GM18517 (cell line): ENCODE measurements around the gene DNAJB6.

ENCODE experiments used
- ATAC-seq: cut with Tn5 transposase; IDR thresholded peaks from one replicate; pipeline ENCODE4 v1.9.1; 2021; ENCODE audit warnings: mild to moderate bottlenecking, moderate library complexity; ENCODE audit not compliant: unreplicated experiment

DNAJB6 gene

GRCh38 chr7:157362729-157363128 is 25.9 kb downstream of the DNAJB6 start:
- no peak for ATAC-seq

GRCh38 chr7:157366722-157367121 is 29.9 kb downstream of the DNAJB6 start:
- ATAC-seq, result no peak

DNA sequence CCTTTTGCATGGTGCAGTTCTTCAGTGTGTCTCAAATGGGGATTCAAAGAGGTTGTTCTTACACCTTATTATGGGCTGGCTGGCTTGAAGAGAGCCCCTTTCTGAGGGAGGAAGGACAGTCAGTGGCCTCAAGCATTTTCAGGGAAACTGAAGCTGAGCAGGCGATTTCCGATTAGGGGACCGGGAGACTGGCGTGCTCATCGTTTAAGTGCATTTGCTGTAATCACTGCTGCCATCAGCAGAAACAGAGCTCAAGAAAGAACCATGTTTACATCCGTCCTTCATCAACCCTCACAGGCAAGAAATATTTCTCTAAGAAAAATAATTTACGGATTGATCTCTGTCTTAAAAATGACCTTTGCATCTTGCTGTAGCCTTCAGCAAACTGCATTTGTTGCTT is 32.2 kb downstream of the DNAJB6 start:
- no peak for ATAC-seq

- no peak for ATAC-seq
These were observed 33.9 kb downstream of the DNAJB6 start for GRCh38 chr7:157370742-157371141.

DNA sequence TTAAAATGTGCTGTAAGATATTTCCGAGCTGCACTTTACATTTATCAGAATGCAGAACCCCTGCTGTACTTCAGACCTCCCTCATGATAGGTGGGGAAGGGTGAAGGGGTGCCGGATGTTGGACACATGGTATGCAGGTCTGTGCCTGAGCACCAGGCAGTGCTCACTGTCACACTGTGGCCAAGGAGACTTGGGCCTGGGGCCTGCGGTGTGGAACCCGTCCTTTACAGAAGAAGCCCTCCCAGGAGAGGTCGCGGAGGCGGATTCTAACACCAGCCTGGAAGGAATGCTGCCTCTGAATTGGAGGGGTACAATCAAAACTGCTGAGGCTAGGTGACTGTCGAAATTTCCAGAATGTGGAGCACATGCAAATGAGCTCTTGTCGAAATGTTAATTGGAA is 34.5 kb downstream of the DNAJB6 start:
- ATAC-seq, result no peak

GRCh38 chr7:157372300-157373232 is 35.8 kb downstream of the DNAJB6 start:
- no peak for ATAC-seq

DNA sequence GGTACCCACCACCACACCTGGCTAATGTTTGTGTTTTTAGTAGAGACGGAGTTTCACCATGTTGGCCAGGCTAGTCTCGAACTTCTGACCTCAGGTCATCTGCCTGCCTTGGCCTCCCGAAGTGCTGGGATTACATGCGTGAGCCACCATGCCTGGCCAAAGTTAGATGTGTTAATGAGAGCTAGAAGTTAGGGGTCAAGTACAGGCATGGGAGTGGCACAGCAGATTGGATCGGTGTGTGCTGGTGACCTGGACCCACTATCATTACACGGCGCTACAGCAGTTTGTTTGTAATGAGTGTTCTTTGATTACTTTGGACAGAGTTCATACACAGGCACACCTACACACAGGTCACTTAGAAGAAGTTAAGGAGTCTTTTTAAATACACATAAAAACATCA is 36.7 kb downstream of the DNAJB6 start:
- no peak for ATAC-seq

- ATAC-seq, result no peak
These were observed 38.6 kb downstream of the DNAJB6 start for GRCh38 chr7:157375410-157375809.

DNA sequence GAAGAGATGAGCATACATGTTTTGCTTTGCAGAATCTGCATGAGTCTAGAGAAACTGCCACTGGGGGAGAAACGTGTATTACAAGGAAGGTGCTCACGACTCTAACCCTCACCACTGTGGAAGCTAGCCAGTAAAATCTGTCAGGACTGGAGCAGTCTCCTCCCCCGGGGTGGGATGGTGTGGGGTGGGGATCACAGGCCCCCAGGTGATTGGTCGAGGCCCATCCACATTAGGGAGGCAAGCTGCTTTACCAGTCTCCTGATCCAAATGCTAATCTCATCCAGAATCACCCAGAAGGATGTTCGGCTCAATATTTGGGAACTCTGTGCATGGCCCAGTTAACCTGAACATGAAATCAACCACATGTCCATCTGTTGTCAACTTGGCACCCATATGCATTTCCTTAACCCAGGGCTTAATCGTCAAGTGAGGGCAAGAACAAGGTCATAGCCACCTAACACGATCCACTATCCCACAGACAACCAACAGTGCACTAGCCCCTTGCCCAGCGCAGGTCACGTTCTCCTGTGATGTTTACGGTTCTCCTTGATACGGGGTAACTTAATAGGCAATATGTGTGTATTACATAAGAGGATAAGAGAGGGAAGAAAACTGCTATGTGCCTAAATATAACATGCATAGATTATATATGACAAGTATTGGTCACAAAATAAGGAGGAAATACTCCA is 40.8 kb downstream of the DNAJB6 start:
- ATAC-seq, result no peak

GRCh38 chr7:157378390-157378789 is 41.6 kb downstream of the DNAJB6 start:
- ATAC-seq, result no peak

DNA sequence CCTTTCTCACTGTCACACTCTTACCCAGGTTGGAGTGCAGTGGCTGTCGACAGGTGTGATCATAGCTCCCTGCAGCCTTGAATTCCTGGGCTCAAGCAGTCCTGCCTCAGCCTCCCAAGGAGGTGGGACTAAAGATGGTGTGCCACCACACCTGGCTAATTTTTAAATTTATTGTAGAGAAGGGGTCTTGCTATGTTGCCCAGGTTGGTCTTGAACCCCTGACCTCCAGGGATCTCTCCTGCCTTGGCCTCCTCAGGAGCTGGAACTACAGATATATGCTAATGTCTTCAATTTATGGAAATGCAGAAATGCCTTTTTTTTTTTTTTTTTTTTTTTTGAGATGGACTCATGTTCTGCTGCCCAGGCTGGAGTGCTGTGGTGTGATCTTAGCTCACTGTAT is 42.7 kb downstream of the DNAJB6 start:
- ATAC-seq, result no peak

DNA sequence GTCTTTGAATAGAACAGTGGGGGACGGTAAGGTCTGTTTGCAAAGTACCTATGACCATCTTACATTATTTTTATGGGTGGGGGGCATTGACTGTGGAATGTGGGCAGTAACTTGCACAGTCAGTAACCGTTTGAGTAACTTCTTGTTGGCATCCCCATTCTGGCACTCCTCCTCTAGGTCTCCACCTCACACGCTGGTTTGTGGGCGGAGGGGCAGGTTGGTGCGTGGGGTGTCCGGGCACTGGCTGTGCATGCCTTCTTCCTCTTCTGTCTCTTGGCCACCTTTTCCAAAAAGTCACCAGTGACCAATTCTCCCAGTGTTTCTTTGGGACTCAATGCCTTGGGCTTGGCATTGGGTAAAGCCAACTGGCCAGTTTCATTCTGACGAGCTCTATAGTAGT is 43.6 kb downstream of the DNAJB6 start:
- no peak for ATAC-seq

GRCh38 chr7:157383868-157384267 is 47.1 kb downstream of the DNAJB6 start:
- ATAC-seq, result no peak

DNA sequence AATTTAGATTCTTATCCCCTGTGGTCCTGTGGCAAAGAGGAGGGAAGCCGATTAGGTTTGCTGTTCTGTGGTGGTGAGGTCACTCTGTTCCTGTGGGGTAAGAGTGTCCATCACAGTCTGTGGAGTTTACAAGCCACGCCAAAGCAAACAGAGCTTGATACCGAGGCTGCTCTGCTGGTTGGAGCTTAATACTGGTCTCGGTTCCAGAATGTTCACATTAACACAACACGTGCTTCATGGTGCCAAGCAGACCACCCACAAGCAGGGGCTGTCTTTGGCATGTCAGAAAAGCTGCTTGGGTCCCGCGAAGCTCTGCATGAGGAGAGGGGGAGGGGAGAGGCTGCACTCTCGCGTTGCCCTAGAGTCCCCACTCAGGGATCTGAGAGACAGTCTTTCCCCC is 47.5 kb downstream of the DNAJB6 start:
- ATAC-seq, result no peak

- no peak for ATAC-seq
These were observed 50.4 kb downstream of the DNAJB6 start for GRCh38 chr7:157386979-157387800.

- no peak for ATAC-seq
These were observed 51.5 kb downstream of the DNAJB6 start for GRCh38 chr7:157388301-157388700.

- no peak for ATAC-seq
These were observed 53.3 kb downstream of the DNAJB6 start for GRCh38 chr7:157389951-157390730.

GRCh38 chr7:157391036-157391710 is 54.4 kb downstream of the DNAJB6 start:
- ATAC-seq, result no peak

DNA sequence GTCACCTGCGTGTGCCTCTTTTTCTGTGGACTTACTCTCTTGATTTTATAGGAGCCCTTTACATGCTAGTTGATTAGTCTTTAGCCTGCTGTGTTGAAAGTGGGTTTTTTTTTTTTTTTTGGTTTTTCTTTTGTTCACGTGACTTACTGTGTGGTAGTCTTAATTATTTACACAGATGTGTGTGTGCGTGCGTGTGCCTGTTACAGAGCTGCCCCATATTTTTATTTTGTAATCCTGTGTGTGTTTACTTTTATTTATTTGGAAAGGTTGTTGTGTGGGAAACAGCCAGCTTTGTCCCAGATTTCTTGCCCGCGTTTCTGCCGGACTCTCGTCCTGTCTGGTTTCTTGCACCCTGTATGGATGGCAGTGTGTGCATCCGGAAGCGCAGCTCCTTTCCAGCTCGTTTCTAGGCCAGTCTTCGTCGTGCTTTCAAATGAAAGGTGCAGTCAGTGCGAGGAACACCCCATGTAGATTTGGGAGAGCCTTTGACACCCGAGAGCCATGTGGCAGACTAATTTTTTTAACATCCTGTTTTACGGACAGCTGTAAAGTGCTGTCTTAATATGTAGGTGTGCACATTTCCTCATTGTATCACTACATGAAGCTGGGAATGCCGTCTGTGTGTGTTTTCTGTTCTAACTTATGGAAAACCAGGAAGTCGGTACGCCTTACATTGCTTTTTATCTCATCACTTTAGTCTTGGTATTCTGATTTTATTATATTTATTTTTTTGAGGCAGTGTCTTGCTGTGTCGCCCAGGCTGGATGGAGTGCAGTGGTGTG is 55.6 kb downstream of the DNAJB6 start:
- ATAC-seq, result no peak
